Measurements from ENCODE around the gene FCRL6.
A peak's percentile ranks its signal among the peaks of the same experiment; 100 is the strongest.

FCRL6 gene

DNA sequence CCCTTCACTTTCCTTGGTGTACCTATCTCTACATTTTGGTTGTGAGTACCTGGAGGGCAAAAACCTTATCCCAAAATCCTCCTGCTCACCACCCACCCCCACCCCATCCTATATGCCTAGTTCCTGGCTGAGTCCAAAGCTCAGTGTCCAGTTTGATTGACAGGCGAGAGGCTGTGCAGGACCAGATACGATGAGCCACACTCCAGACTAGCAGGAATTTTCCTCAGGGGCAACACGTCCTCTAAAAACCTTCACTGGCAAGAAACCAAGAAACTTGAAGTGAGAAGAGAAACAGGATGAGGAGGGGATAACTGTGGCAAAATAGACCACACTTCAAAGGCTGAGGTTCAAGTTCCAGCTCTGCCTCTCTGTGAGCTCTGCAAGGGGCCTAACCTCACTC, 23.4 kb downstream of the FCRL6 start:
- H3K27ac ChIP-seq (ENCODE audit: low read depth, low read length), result no peak overlapping the region
- no peak overlapping the region for H3K9ac ChIP-seq (ENCODE audit: low read depth in 1 of 2, low read length in 2 of 2)
- H3K4me1 ChIP-seq (ENCODE audit: control insufficient read depth in 1 of 2, insufficient read depth in 2 of 2, low read length in 2 of 2), result peaks cover 10 to 13% of the 10 kb centered on the region in 2 donors
- H3K27me3 ChIP-seq (ENCODE audit: control insufficient read depth in 1 of 2, insufficient read depth in 2 of 2, low read length in 2 of 2), result no peaks in the 10 kb centered on the region
- no peaks in the 10 kb centered on the region for H3K36me3 ChIP-seq (ENCODE audit: control insufficient read depth in 1 of 2, insufficient read depth in 2 of 2, low read length in 2 of 2)
- no peaks in the 10 kb centered on the region for H3K9me3 ChIP-seq (ENCODE audit: control insufficient read depth in 1 of 2, low read length in 2 of 2)
- H3K4me3 ChIP-seq (ENCODE audit: low read depth in 1 of 2, low read length in 2 of 2), result no peak overlapping the region

DNA sequence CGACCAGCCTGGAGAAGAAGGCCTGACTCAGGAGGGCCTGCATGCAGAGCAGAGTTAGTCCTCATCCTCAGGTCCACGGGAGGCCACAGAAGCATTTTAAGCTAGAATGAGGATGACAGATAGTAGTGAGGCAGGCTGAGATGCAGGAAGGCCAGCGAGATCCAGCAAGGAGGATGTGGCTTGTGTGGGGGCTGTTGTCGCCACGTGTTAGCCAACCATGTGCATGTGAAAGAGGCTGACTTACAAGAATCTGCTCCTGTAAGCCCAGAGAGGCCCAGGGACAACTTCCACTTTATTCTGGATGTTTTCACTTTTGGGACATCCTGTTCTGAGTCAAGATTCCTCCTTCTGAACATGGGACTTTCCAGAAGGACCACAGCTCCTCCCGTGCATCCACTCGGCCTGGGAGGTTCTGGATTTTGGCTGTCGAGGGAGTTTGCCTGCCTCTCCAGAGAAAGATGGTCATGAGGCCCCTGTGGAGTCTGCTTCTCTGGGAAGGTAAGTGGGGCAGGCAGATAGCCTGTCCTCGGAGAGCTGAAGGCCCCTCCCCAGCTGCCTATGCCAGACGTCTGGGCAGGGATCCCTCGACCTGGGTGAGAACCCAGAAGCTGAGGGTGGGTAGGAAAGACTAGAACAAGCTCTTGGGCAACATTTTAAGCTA, 24.4 kb downstream of the FCRL6 start, which contains the start of gene SLAMF8:
SLAMF8 (plus strand) TSS at position 433 of the 661 bp plus-strand sequence; CDS start at position 459, 26 bp downstream.
- peak within 1 kb of the TSS; percentile 41 to 47 for H3K4me3 ChIP-seq (ENCODE audit: low read depth in 1 of 2, low read length in 2 of 2)

DNA sequence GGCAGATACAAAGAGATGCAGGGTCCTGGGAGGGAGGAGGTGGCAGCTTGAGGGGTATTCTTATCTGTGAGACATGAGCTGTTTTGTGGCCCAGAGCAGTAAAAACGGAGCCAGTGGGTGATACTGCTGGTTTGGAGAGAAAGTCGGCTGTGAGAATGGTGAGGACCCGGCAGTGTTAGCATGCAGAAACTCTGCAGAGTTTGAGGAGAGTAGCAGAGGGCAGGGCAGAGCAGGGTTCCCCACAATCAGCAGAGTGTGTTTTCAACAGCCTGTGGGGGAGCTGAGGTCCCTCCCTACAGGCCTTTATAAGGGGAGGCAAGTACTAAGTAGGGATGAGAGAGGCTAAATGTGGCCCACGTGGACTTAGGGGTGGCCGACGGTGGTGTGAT, 24.9 kb downstream of the FCRL6 start:
- peak overlapping the region; percentile 41 to 47 for H3K4me3 ChIP-seq (ENCODE audit: low read depth in 1 of 2, low read length in 2 of 2)
- H3K27me3 ChIP-seq (ENCODE audit: control insufficient read depth in 1 of 2, insufficient read depth in 2 of 2, low read length in 2 of 2), result no peaks in the 10 kb centered on the region
- H3K27ac ChIP-seq (ENCODE audit: low read depth, low read length), result no peak overlapping the region
- peaks cover 13 to 17% of the 10 kb centered on the region in 2 donors for H3K4me1 ChIP-seq (ENCODE audit: control insufficient read depth in 1 of 2, insufficient read depth in 2 of 2, low read length in 2 of 2)
- H3K9ac ChIP-seq (ENCODE audit: low read depth in 1 of 2, low read length in 2 of 2), result no peak overlapping the region
- H3K9me3 ChIP-seq (ENCODE audit: control insufficient read depth in 1 of 2, low read length in 2 of 2), result no peaks in the 10 kb centered on the region
- no peaks in the 10 kb centered on the region for H3K36me3 ChIP-seq (ENCODE audit: control insufficient read depth in 1 of 2, insufficient read depth in 2 of 2, low read length in 2 of 2)

More for the DNA sequence above, 24.4 kb downstream of the FCRL6 start, which contains the start of gene SLAMF8:
- H3K9me3 ChIP-seq (ENCODE audit: control insufficient read depth in 1 of 2, low read length in 2 of 2), result no peaks in the 10 kb centered on the region
- no peaks in the 10 kb centered on the region for H3K36me3 ChIP-seq (ENCODE audit: control insufficient read depth in 1 of 2, insufficient read depth in 2 of 2, low read length in 2 of 2)
- H3K9ac ChIP-seq (ENCODE audit: low read depth in 1 of 2, low read length in 2 of 2), result no peak within 1 kb of the TSS
- no peaks in the 10 kb centered on the region for H3K27me3 ChIP-seq (ENCODE audit: control insufficient read depth in 1 of 2, insufficient read depth in 2 of 2, low read length in 2 of 2)
- peaks cover 13 to 14% of the 10 kb centered on the region in 2 donors for H3K4me1 ChIP-seq (ENCODE audit: control insufficient read depth in 1 of 2, insufficient read depth in 2 of 2, low read length in 2 of 2)
- no peak within 1 kb of the TSS for H3K27ac ChIP-seq (ENCODE audit: low read depth, low read length)

DNA sequence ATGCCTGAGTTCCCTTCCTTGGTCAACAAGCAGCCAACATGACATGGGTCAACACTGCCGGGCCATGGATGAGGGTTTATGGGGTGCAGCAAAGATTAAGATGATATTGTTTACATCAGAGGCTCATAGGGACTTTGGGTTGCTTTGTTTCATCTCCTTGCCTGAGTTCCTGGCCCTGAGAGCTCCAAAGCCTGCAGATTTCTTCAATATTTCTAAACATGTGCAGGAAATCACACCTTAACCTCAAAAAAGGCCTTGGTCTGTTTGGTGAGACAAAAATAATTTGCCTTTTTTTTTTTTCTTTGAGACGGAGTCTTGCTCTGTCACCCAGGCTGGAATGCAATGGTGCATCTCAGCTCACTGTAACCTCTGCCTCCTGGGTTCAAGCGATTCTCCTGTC, 25.4 kb downstream of the FCRL6 start:
- Histone ChIP-seq H3K9me3 (ENCODE audit: control insufficient read depth in 1 of 2, low read length in 2 of 2) (no peaks in the 10 kb centered on the region), H3K36me3 (ENCODE audit: control insufficient read depth in 1 of 2, insufficient read depth in 2 of 2, low read length in 2 of 2) (no peaks in the 10 kb centered on the region), H3K27ac (ENCODE audit: low read depth, low read length) (no peak overlapping the region), H3K4me1 (ENCODE audit: control insufficient read depth in 1 of 2, insufficient read depth in 2 of 2, low read length in 2 of 2) (peaks cover 13 to 17% of the 10 kb centered on the region in 2 donors), H3K9ac (ENCODE audit: low read depth in 1 of 2, low read length in 2 of 2) (no peak overlapping the region), H3K27me3 (ENCODE audit: control insufficient read depth in 1 of 2, insufficient read depth in 2 of 2, low read length in 2 of 2) (no peaks in the 10 kb centered on the region), H3K4me3 (ENCODE audit: low read depth in 1 of 2, low read length in 2 of 2) (peak overlapping the region; percentile 41 to 47)

DNA sequence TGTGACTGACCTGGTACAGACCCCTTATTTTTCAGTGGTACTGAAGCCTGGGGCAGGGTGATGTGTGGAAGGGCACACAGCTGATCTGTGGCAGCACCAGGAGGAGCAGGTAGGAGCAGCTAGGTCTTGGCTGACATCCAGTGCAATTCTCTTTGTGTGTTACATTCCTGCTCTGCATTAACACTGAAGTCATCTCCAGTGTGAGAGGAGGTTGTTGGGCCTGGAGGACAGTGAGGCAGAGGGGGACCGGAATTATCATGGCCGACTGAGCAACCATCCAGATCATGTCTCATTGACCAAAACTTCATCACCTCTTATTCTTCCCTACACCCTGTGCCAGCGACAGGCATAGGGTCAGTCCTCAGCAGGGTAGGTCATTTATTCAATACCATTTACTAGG, 26.0 kb downstream of the FCRL6 start:
- Histone ChIP-seq H3K9ac (ENCODE audit: low read depth in 1 of 2, low read length in 2 of 2) (no peak overlapping the region), H3K36me3 (ENCODE audit: control insufficient read depth in 1 of 2, insufficient read depth in 2 of 2, low read length in 2 of 2) (no peaks in the 10 kb centered on the region), H3K4me3 (ENCODE audit: low read depth in 1 of 2, low read length in 2 of 2) (peak overlapping the region; percentile 23 to 33), H3K27ac (ENCODE audit: low read depth, low read length) (no peak overlapping the region), H3K27me3 (ENCODE audit: control insufficient read depth in 1 of 2, insufficient read depth in 2 of 2, low read length in 2 of 2) (no peaks in the 10 kb centered on the region), H3K9me3 (ENCODE audit: control insufficient read depth in 1 of 2, low read length in 2 of 2) (no peaks in the 10 kb centered on the region), H3K4me1 (ENCODE audit: control insufficient read depth in 1 of 2, insufficient read depth in 2 of 2, low read length in 2 of 2) (peaks cover 13 to 16% of the 10 kb centered on the region in 2 donors)

DNA sequence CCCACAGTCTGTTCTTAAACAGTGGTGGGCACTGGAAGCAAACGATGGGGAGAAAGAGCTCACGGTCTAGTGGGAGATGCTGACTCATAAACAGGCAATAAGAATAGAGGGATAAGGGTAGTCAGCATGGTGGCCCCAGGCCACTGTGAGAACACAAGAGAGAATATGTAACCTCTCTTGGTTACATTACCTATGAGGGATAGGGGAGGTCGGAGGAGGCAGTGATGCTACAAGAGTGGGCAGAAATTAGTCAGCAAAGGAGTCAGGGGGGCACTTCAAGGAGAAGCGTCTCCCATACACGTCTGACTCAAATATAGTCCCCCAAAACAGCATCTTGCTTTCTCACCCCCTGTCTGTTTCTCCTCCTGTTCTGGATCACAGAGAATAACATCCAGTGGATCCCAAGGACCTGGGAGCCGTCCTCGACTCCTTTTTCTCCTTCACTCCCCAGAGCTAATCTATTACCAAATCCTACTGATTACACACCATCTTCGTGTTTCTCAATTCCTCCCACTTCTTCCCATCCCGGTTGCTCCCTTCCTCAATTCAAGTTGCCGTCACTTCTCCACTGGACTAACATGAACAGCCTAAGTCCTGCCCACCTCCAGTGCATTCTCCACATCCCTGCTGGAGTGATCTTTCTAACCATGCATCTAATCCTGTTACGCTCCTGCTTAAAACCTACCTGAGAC, 26.6 kb downstream of the FCRL6 start:
- no peaks in the 10 kb centered on the region for H3K27me3 ChIP-seq (ENCODE audit: control insufficient read depth in 1 of 2, insufficient read depth in 2 of 2, low read length in 2 of 2)
- H3K9me3 ChIP-seq (ENCODE audit: control insufficient read depth in 1 of 2, low read length in 2 of 2), result no peaks in the 10 kb centered on the region
- H3K4me1 ChIP-seq (ENCODE audit: control insufficient read depth in 1 of 2, insufficient read depth in 2 of 2, low read length in 2 of 2), result peaks cover 9 to 10% of the 10 kb centered on the region in 2 donors
- no peaks in the 10 kb centered on the region for H3K36me3 ChIP-seq (ENCODE audit: control insufficient read depth in 1 of 2, insufficient read depth in 2 of 2, low read length in 2 of 2)
- H3K9ac ChIP-seq (ENCODE audit: low read depth in 1 of 2, low read length in 2 of 2), result no peak overlapping the region
- no peak overlapping the region for H3K27ac ChIP-seq (ENCODE audit: low read depth, low read length)
- peak overlapping the region; percentile 23 to 33 for H3K4me3 ChIP-seq (ENCODE audit: low read depth in 1 of 2, low read length in 2 of 2)

DNA sequence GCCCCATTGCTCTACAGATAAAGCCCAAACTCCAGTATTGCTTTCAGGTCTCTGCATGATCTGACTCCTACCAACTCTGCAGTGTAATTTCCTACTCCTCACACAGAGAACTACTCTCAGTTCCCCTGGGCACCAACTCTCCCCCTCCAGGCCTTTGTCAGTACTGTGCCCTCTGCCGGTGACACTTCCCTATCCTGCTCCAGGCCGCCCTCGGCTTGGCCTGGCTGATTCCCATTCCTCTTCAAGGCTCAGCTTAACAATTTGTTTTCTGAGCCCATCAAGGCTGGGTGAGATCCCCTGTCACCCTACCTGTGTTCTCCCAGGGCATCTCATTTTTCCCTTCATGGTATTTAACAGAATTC, 27.1 kb downstream of the FCRL6 start:
- H3K9ac ChIP-seq (ENCODE audit: low read depth in 1 of 2, low read length in 2 of 2), result no peak overlapping the region
- no peaks in the 10 kb centered on the region for H3K27me3 ChIP-seq (ENCODE audit: control insufficient read depth in 1 of 2, insufficient read depth in 2 of 2, low read length in 2 of 2)
- H3K27ac ChIP-seq (ENCODE audit: low read depth, low read length), result no peak overlapping the region
- no peak overlapping the region for H3K4me3 ChIP-seq (ENCODE audit: low read depth in 1 of 2, low read length in 2 of 2)
- peaks cover 4 to 7% of the 10 kb centered on the region in 2 donors for H3K4me1 ChIP-seq (ENCODE audit: control insufficient read depth in 1 of 2, insufficient read depth in 2 of 2, low read length in 2 of 2)
- H3K9me3 ChIP-seq (ENCODE audit: control insufficient read depth in 1 of 2, low read length in 2 of 2), result no peaks in the 10 kb centered on the region
- H3K36me3 ChIP-seq (ENCODE audit: control insufficient read depth in 1 of 2, insufficient read depth in 2 of 2, low read length in 2 of 2), result no peaks in the 10 kb centered on the region

DNA sequence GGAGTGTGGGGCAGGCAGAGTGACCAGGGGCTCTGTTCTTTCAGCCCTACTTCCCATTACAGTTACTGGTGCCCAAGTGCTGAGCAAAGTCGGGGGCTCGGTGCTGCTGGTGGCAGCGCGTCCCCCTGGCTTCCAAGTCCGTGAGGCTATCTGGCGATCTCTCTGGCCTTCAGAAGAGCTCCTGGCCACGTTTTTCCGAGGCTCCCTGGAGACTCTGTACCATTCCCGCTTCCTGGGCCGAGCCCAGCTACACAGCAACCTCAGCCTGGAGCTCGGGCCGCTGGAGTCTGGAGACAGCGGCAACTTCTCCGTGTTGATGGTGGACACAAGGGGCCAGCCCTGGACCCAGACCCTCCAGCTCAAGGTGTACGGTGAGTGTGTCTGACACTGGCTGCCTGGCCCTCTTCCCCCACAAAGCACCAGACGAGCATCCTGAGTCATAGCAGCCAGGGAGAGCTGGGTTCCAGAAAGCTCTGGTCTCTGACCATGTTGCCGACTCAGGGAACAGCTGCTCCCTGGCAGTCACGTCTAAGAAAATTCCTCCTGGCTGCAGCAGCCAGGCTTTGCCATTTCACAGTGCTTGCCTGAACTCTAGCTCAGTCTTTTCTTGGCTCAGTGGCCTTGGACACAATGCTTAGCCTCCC, 27.8 kb downstream of the FCRL6 start:
- H3K9me3 ChIP-seq (ENCODE audit: control insufficient read depth in 1 of 2, low read length in 2 of 2), result no peaks in the 10 kb centered on the region
- H3K27ac ChIP-seq (ENCODE audit: low read depth, low read length), result no peak overlapping the region
- H3K36me3 ChIP-seq (ENCODE audit: control insufficient read depth in 1 of 2, insufficient read depth in 2 of 2, low read length in 2 of 2), result no peaks in the 10 kb centered on the region
- H3K4me1 ChIP-seq (ENCODE audit: control insufficient read depth in 1 of 2, insufficient read depth in 2 of 2, low read length in 2 of 2), result peaks cover 0 to 7% of the 10 kb centered on the region in 2 donors
- no peaks in the 10 kb centered on the region for H3K27me3 ChIP-seq (ENCODE audit: control insufficient read depth in 1 of 2, insufficient read depth in 2 of 2, low read length in 2 of 2)
- H3K9ac ChIP-seq (ENCODE audit: low read depth in 1 of 2, low read length in 2 of 2), result no peak overlapping the region
- no peak overlapping the region for H3K4me3 ChIP-seq (ENCODE audit: low read depth in 1 of 2, low read length in 2 of 2)

DNA sequence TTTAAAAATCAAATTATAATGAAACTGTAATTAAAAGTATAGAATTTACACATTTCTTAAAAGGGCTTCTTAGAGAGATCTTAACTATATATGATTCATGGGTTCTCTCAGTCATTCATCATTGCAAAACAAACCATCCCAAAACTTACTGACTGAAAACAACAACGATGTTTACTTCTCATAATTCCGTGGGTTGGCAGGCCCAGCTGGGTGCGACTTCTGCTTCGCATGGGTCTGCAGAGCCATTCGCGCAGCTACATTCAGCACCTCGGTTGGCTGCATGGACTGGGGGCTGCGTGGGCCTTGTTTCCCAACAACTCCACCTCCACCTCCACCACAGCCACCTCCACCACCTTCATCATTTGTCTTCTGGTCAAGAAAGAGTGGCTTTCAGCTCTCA, 28.6 kb downstream of the FCRL6 start:
- Histone ChIP-seq H3K36me3 (ENCODE audit: control insufficient read depth in 1 of 2, insufficient read depth in 2 of 2, low read length in 2 of 2) (no peaks in the 10 kb centered on the region), H3K27ac (ENCODE audit: low read depth, low read length) (no peak overlapping the region), H3K4me1 (ENCODE audit: control insufficient read depth in 1 of 2, insufficient read depth in 2 of 2, low read length in 2 of 2) (peaks cover 0 to 7% of the 10 kb centered on the region in 2 donors), H3K27me3 (ENCODE audit: control insufficient read depth in 1 of 2, insufficient read depth in 2 of 2, low read length in 2 of 2) (no peaks in the 10 kb centered on the region), H3K4me3 (ENCODE audit: low read depth in 1 of 2, low read length in 2 of 2) (no peak overlapping the region), H3K9ac (ENCODE audit: low read depth in 1 of 2, low read length in 2 of 2) (no peak overlapping the region), H3K9me3 (ENCODE audit: control insufficient read depth in 1 of 2, low read length in 2 of 2) (no peaks in the 10 kb centered on the region)

Measured in duodenal mucosa (tissue), 2 donors.